Pancreas (tissue), 10 donors: ENCODE measurements around the gene EXOC4. TPM values are rescaled to one million over a fixed set of nuclear protein-coding genes. Genes with fewer than 3 reads are reported as not detected.
A peak's percentile ranks its signal among the peaks of the same experiment; 100 is the strongest.

Experiments
- ATAC-seq, 4 donors: fragments of 200-7000 bp; cut with Tn5 transposase; one replicate each; pipeline versions ENCODE4 v1.8.0 to v1.9.1; 2020; ENCODE audit warnings: mild to moderate bottlenecking in 4 of 4, moderate library complexity in 4 of 4
- DNase-seq, 6 donors: peaks; one replicate each; pipeline ENCODE4 v3.0.0-alpha.2; 2020
- FAIRE-seq: peaks from 2 replicates; lab custom pipeline; 2012; peaks lifted over from hg19 to GRCh38; lab: Jason Lieb, UNC
- H3K27ac ChIP-seq, 4 donors: fragments of 200-600 bp; sonication (generic); 1 replicate in 3 of 4; 2 replicates in 1 of 4; pipeline versions ENCODE4 v1.5.0 to v1.8.0; 2020
- H3K27me3 ChIP-seq, 4 donors: fragments of 200-600 bp; one replicate each; pipeline ENCODE4 v1.8.0; 2021
- H3K36me3 ChIP-seq, 3 donors: fragments of 200-600 bp; sonication (generic) in 1 of 3; one replicate each; pipeline versions ENCODE4 v1.5.0 to v1.8.0; 2020 to 2021
- H3K4me1 ChIP-seq, 3 donors: fragments of 200-600 bp; one replicate each; pipeline ENCODE4 v1.8.0; 2021
- H3K4me3 ChIP-seq, 4 donors: fragments of 200-600 bp; sonication (generic) in 2 of 4; one replicate each; pipeline versions ENCODE4 v1.5.0 to v1.8.0; 2020 to 2021
- H3K9me3 ChIP-seq, 4 donors: fragments of 200-600 bp; one replicate each; pipeline ENCODE4 v1.8.0; 2021
- CTCF ChIP-seq, 4 donors: fragments of 200-600 bp; sonication (generic) in 3 of 4; IDR thresholded peaks; one replicate each; pipeline versions ENCODE4 v1.5.0 to v1.8.0; 2021; ENCODE audit warnings: antibody characterized with exemption in 4 of 4
- WGBS, 2 donors: extraction: QIAGEN DNeasy Blood & Tissue Kit; methylation state at CpG; one replicate each; pipeline ENCODE4 v1.1.7; 2013; 5-methylcytosine and 5-hydroxymethylcytosine counted together
- intact Hi-C, 3 donors: fragments of 100-400 bp; cut with DNase I; formaldehyde crosslinking; loops; one replicate each; pipeline versions ENCODE4 v1.11.1 to v1.14.2; 2022
- polyA plus RNA-seq, 2 donors: library from polyadenylated mRNA; stranded (reverse); fragments of 200-250 nt; gene quantifications; one replicate each; pipeline ENCODE4 v1.2.3, GENCODE V29; 2013
- total RNA-seq, 6 donors: library from RNA; stranded (reverse); fragmentation: NEBNext Ultra II Directional in 4 of 6; extraction: Animal tissue kit (Norgen Biotek cat#: 25700) in 4 of 6; gene quantifications; one replicate each; pipeline versions ENCODE4 v1.2.1 to v1.2.4, GENCODE V29; 2021 to 2023
- donor health status: healthy with polysubstance abuse.
- donor health status: DM: no; HTN: no; CAD: no; lungs with moderate emphysema.
- donor health status: DM: no; HTN: no; CAD: no.
- donor health status: control.
- donor health status: control.
- donor health status: Bipolar disorder and iron deficiency.
- donor health status: DM: yes; HTN: yes; CAD: no.
- donor health status: DM: no; HTN: no; CAD: no.
- donor health status: DM: no; HTN: no; CAD: no.
- donor health status: DM: yes; HTN: yes; CAD: no.

Gene EXOC4
- total and polyA plus RNA-seq, 8 donors = 13.4 to 81.2 (median 53.8) TPM

GRCh38 chr7:133761443-133761842 is 508.6 kb downstream of the EXOC4 start:
- Histone ChIP-seq H3K9me3 (no peaks in the 10 kb centered on the region), H3K27me3 (no peaks in the 10 kb centered on the region), H3K36me3 (no peaks in the 10 kb centered on the region), H3K4me3 (no peak overlapping the region), H3K4me1 (no peaks in the 10 kb centered on the region), H3K27ac (no peak overlapping the region)
- WGBS, 2 donors = 54 to 58% methylated on average over 4 of the region's 4 CpGs
- FAIRE-seq (no peak), DNase-seq (no peak), ATAC-seq (no peak)
- TF ChIP-seq CTCF (IDR thresholded peaks at IDR 0.05) = no peak
- intact Hi-C loops = no loop called here

- H3K4me1 ChIP-seq = no peaks in the 10 kb centered on the region
- no peak overlapping the region for H3K4me3 ChIP-seq
- H3K27me3 ChIP-seq = no peaks in the 10 kb centered on the region
- no peaks in the 10 kb centered on the region for H3K9me3 ChIP-seq
- TF ChIP-seq CTCF (IDR thresholded peaks at IDR 0.05) = no peak
- WGBS, 2 donors = 76 to 84% methylated on average over 3 of the region's 3 CpGs
- H3K36me3 ChIP-seq = no peaks in the 10 kb centered on the region
- no peak overlapping the region for H3K27ac ChIP-seq
- FAIRE-seq = no peak
- no peak for DNase-seq
- ATAC-seq = no peak
- intact Hi-C loops = no loop called here
Observed at GRCh38 chr7:133763076-133763640, 510.3 kb downstream of the EXOC4 start.

DNA sequence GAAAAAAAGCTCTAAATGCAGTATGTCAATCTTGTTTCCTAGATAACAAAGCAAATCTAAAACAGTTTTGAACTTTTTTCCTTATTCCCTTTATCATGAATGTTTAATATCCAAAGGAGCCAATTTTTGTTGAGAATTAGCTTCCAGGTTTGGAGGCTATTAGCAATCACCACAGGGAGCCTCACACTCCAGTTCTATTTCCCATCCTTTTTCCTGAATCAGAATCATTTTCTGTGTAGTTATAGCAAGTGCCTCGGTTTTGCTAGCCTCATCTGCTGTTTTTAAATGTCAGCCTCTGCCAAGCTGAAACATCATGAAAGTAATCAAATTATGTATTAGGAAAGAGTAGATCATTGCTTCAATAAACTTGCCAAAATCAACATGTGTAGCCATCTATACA is 516.8 kb downstream of the EXOC4 start:
- DNase-seq (no peak), ATAC-seq (no peak), FAIRE-seq (no peak)
- H3K27me3 ChIP-seq = no peaks in the 10 kb centered on the region
- no peaks in the 10 kb centered on the region for H3K9me3 ChIP-seq
- no peak overlapping the region for H3K4me3 ChIP-seq
- 61 to 69% methylated on average over 1 of the region's 1 CpG for WGBS, 2 donors
- H3K4me1 ChIP-seq = peaks cover 0 to 4% (median 0%) of the 10 kb centered on the region in 3 donors
- no peaks in the 10 kb centered on the region for H3K36me3 ChIP-seq
- intact Hi-C loops = no loop called here
- no peak overlapping the region for H3K27ac ChIP-seq
- no peak for TF ChIP-seq CTCF (IDR thresholded peaks at IDR 0.05)

GRCh38 chr7:133770863-133771492 is 518.1 kb downstream of the EXOC4 start:
- intact Hi-C loops = no loop called here
- ATAC-seq (peak; percentile 38 to 75 (median 65)), FAIRE-seq (no peak), DNase-seq (no peak)
- H3K27ac ChIP-seq = peak overlapping the region in 1 of 4 donors; percentile 7
- H3K4me1 ChIP-seq = peaks cover 0 to 4% (median 0%) of the 10 kb centered on the region in 3 donors
- H3K36me3 ChIP-seq = no peaks in the 10 kb centered on the region
- no peaks in the 10 kb centered on the region for H3K27me3 ChIP-seq
- no peak for TF ChIP-seq CTCF (IDR thresholded peaks at IDR 0.05)
- H3K4me3 ChIP-seq = no peak overlapping the region
- H3K9me3 ChIP-seq = no peaks in the 10 kb centered on the region

DNA sequence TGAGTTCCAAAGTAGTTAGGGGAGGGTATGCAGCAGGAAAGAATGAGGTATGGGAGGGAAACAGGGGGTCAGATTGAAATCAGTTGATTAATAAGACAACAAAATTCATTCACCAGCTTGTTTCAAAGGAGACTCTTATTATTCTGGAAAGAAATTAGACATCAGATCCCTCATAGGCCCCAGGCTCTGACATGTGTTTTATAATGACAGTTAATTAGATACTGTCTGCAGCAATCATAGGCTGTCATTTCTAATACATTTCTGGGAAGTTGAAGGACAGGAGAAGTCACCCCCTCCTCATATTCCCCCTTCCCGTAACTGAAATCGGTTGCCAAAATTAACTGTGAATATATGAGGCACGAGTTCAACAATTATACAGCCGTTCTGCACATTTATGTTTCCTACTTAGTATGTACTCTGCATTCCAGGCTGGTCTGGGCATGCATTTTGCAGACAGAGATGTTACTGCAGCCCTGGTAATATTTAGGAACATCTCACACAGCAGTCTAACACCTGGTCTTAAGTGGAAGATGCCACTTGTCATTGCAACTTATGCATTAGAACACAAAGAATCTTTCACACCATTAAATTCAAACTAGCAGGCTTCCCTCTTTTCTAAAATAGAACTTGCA is 519.0 kb downstream of the EXOC4 start:
- no peak for ATAC-seq
- no peak for TF ChIP-seq CTCF (IDR thresholded peaks at IDR 0.05)
- intact Hi-C loops = no loop called here
- Histone ChIP-seq H3K27ac (no peak overlapping the region), H3K4me3 (no peak overlapping the region), H3K36me3 (no peaks in the 10 kb centered on the region), H3K9me3 (no peaks in the 10 kb centered on the region), H3K4me1 (peaks cover 0 to 4% (median 0%) of the 10 kb centered on the region in 3 donors), H3K27me3 (no peaks in the 10 kb centered on the region)
- 92 to 95% methylated on average over 4 of the region's 4 CpGs for WGBS, 2 donors
- no peak for FAIRE-seq
- no peak for DNase-seq
